NCI-H526 treated with DMSO at 0.1 percent for 48 hours (cell line): Measurements from ENCODE around the gene MAD1L1.
"Not testable (repeated sequence)": the region's sequence is repeated elsewhere in the genome, so short reads cannot be mapped to it uniquely, and the experiment has no call there.

ENCODE experiments used
- DNase-seq: peaks from one replicate; lab custom pipeline; 2025; lab: John Stamatoyannopoulos, UW

Gene MAD1L1

GRCh38 chr7:1883834-1884582 is 348.7 kb downstream of the MAD1L1 start:
- no peak for DNase-seq

DNA sequence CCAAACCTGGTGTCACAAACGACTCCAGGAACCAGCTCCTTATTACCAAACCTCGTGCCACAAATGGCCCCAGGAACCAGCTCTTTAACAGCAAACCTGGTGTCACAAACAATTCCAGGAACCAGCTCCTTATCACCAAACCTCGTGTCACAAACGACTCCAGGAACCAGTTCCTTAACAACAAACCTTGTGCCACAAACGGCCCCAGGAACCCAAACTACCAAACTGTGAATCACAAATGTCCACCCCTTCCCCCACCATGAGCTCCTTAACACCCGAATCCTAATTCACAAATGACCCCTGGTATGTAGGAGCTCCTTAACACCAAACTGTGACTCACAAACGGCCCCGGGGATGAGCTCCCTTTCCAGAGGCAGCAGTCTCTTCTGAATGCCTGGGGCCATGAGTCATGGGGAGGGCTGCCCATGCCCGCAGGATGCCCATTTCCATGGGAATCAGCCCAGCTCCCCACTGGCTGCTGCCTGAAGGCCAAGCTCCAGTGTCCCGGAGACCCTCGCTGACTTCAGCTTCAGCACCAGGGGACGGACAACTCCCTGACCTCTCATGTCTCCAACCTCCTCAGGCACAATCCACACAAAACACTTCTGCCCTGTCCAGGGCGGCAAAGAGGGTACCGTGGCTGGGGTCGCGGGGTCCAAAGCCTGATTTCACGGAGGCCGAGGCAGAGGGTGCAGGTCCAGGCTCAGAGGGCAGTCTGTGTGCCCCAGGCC is 349.5 kb downstream of the MAD1L1 start:
- DNase-seq, result no peak

- no peak for DNase-seq
Observed at GRCh38 chr7:1882451-1882850, 350.3 kb downstream of the MAD1L1 start.

GRCh38 chr7:1881946-1882345 is 350.8 kb downstream of the MAD1L1 start:
- no peak for DNase-seq

DNA sequence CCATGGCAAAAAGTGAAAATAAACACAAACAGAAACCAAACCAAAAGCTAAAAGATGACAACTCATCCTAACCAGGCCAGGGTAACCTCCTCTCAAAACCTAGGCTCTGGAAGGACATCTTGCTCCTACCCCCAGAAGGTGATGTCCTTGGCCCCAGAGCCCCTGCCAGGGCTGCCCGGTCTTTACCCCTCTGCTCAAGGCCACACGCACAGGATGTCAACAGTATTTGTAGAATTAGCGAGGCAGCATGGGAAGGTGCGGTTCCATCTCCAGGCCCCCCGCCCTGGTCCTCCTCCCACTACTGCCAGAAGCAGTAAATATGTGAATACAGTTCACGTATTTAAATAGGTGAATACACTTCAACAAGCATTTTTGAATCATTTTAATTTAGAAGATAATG is 356.1 kb downstream of the MAD1L1 start:
- DNase-seq, result not testable (repeated sequence)

- not testable (repeated sequence) for DNase-seq
Observed at GRCh38 chr7:1875392-1876199, 357.1 kb downstream of the MAD1L1 start.

DNA sequence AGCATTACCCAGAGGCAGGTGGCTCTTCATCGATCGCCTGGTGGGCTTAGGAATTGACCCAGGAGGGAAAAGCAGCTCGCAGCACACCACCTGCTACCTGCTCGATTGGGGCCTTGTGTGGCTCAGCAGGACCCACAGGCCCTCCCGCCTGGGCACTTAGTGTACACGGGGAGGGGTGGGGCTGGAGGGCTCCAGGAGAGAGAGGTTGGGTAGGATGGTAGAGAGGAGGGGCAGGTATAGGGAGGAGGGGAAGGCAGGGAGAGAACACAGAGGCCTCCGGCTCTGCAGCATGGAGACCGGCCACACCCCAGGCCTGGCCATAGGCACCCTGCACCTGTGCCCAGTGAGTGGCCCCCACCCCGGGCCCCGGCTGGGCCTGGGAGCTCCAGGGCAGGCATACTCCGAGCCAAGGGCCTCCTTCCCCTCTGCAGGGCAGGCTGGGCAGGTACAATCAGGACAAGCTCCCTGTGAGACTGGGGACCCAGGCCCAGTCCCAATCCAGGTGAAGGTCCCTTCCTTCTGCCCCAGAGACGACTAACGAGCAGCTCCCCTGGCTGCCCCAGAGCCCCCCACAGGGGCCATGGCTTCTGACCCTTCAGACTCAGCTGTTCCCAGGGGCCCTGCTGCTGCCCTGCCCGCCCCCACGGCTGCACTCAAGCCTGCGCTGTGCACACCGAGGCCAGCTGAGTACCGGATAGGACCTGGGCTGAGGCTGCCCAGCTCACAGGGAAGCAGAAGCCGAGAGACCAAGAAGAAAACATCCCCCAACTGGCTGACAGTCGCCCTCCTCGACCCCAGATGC is 358.0 kb downstream of the MAD1L1 start:
- not testable (repeated sequence) for DNase-seq

DNA sequence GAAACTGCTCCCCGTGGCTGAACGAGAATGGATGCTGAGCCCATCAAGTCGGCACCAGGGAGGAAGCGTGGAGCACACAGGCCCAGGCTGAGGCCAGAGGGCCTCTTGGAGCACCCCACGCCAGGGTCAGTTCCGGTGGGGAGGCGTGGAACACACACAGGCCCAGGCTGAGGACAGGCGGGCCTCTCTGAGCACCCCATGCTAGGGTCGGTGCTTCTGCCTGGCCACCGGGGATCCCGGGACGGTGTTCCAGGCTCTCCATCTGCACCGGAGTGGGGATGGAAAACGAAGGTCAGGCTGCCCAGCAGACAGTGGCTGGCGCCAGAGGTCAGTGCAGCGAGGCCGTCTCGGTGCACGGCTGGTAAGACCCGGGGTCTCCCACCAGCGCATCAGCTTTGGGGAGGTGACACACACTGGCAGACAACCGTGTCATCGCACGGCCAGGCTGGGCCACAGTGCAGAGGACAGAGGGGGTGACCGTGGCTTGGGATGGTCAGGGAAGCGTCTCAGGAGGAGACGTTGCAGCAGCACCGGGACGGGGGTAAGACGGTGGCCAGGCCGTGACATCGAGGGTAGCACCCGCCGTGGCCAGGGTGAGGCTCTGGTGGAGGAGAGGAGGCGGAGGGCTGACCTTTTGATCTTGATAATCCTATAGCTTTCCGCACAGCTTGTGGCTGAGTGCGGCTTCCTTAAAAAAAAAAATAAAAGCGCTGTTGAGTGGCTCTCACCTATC is 358.7 kb downstream of the MAD1L1 start:
- DNase-seq, result no peak

GRCh38 chr7:1873421-1873820 is 359.3 kb downstream of the MAD1L1 start:
- DNase-seq, result no peak

- DNase-seq, result no peak
Observed at GRCh38 chr7:1873070-1873405, 359.7 kb downstream of the MAD1L1 start.

DNA sequence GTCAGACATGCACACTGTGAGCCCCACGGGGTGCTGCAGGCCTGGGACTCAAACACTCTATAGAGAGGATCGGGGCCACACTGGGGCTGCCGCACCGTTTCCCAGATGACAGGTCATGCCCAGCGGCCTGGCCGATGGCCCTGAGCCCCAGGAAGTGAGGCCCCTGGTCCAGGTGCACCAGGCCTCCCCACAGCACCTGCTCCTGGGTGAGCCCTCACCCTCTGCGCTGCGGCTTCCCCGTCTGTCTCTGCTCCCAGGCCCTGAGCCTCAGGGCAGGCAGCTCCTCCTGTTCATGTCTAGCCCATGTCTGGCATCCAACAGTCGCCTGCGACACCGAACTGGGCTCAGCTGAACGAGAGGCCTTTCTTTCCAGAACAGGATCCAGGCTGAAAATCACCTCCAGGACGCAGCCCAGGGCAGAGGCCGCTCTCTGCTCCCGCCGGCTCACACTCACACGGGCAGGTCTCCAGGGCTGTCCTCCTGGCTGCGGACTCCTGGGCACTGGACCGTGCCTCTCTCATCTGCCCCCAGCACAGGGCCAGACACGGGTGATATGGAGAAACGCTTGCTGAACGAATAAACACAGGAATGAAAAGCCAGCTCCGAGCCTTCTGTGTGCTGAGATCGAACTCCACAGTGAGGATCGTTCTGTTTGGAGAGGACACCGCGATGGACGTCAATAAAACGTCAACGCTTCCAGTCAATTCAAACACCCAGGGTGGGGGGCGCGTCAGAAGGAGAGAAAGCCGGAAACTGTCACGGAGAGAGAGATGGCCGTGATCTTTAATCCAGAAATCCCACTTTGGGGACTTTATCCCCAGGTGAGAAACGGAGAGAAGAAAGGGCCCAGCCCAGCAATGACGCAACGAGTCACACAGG is 360.3 kb downstream of the MAD1L1 start:
- no peak for DNase-seq

DNA sequence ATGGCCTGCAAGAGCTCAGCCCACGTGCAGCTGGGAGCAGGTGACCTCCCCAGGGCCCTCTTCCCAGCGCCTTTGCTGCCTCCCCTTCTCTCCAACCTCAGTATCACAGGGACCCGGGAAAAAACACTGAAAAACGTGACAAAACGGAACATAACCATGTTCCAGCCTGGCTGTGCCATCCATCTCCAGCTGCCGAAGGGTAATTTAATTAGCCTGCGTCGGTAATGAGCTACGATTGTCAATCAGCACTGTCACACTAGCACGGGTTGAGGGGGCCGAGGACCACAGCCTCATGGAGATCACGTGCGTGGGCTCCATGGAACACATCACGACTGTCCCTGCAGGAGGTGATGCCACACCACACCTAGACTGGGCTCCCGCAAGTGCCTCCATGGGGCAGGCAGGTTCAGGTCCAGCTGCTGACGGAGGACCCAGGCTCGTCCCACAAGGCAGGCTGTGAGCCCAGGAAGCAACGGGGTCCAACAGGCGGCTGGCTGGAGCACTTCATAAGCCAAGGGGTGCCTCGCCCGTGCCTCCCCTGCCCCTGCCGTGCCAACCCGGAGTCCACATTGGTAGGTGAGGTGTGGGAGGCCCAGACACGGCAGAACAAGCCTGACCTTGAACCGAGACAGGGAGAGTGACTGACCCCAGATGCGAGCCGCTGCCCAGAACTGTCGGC is 363.2 kb downstream of the MAD1L1 start:
- no peak for DNase-seq

- no peak for DNase-seq
Observed at GRCh38 chr7:1868516-1869165, 364.1 kb downstream of the MAD1L1 start.

DNA sequence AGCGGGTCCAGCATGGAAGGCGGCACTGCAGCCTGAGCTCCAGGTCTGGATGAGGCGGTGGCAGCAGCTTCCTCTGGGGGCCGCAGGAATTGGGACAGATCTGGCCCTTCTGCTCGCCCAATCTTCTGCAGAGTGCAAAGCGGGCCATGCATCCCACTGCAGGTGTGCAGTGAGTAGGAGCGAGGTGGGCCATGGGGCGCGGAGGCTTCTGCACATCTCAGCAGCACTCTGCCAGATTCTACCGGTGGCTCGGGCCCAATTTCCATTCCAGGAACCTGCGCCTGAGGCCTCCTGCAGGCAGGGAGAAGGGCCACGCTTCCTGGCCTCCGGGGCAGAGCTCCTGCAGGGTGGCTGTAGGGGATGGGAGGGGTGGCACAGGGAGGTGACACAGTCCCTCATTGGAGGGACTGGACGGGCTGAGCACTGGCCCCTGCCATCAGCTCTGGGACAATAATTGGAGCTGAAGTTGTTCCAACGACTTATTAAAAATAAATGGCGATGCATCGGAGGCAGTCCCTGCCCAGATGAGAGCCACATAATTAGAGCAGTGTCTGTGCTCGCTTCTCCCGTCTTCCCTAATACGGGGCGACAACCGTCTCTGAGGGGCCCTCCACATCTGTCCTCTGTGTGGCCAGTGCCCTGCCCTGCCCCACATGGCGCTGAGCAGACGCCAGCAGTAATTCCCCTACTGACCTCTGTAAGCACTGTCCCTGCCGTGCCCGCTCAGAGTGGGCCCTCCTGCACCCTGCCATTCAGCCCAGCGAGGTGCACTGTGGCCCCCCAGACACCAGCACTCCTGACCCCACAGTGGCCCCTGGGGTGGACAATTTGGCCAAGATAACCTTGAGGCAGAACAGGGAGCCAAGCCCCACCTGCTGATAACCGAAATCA is 365.1 kb downstream of the MAD1L1 start:
- DNase-seq, result no peak

DNA sequence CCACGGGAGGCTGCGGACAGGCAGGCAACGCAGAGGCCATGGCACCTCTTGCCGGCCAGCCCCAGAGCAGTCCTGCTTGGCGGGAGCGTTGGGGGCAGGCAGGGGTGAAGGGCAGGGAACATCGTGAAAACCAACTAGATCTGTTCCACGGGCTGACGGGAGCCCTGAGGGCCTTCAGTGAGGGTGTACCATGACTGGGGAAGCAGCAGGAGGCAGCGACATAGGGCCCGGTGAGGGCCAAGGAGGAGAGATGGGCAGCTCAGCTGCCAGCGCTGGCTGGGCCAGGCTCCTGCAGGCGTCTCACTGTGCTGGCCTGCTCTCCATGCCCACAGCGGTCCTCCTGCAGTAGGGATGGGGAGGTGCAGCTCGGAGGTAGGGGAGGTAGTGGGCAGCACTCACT is 366.1 kb downstream of the MAD1L1 start:
- no peak for DNase-seq

DNA sequence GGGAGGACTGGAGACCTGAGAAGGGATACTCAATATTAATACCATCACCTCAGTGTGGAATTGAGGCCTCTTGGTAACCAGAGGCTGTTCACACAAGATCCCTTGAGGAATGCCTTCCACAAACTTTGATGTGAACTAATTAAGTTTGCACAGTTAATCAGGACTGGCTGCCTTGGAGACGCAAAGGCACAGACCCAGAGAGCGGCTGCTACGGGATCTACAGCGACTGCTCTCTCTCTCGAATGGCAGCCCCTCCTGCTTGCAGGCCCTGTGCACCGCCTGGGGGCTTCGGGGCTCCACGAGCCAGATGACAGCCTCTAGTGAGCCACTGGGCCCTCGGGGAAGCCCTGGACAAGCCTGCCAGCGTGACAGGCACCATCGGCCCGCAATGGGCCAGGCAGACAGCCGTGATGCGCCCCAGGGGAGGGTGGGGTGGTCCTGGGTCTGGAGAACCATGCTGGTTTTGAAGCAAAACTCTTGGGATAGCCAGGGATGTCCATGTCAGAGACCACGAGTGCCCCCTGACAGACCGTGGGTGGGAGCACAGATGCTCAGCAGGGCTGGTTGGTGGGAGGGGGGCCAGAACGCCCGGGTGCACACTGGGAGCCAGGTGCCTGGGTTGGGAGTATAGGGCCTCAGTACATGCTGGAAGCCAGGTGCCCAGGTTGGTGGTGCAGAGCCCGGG is 367.0 kb downstream of the MAD1L1 start:
- DNase-seq, result no peak

DNA sequence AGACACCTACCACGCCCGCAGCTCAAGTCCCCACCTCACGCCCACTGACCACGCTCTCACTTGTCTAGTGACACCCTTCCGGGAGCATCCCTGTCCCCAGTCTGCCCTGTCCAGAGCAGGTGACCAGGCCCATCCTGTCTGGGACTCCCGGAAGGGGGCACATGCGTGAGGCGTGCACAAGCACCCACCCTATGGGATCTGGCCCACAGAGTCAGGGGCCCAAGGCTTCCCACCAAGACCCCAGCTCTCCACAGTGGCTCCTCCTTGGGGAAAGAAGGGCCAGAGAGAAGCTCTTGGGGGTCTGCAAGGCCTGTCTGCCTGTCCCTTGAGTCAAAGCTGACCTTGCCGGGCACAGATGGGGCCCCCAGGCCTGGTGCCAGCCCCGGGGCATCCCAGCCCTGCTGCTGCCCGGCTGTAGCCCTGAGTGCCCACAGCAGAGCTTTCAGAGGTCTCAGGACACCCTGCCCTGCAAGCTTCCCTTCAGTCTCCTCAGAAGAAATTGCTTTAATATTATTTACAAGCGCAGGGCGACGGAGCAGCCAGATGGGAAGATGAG is 367.7 kb downstream of the MAD1L1 start:
- no peak for DNase-seq
